Karpas-422 (cell line): ENCODE results near the gene RELN. TPM values are rescaled to one million over a fixed set of nuclear protein-coding genes. Genes with fewer than 3 reads are reported as not detected.

ENCODE experiments used
- DNase-seq: peaks from one replicate; pipeline ENCODE4 v3.0.0-alpha.2; 2015
- H2AFZ ChIP-seq: fragments of 200-600 bp; sonication (generic); 2 replicates; pipeline ENCODE4 v1.6.1; 2014; ENCODE audit warnings: antibody characterized with exemption, low read length, mixed read lengths
- H3K27ac ChIP-seq: fragments of 200-600 bp; sonication (generic); 2 replicates; pipeline ENCODE4 v1.5.1; 2014; ENCODE audit warnings: mild to moderate bottlenecking, low read length, moderate library complexity
- H3K27me3 ChIP-seq: fragments of 200-600 bp; sonication (generic); 2 replicates; pipeline ENCODE4 v1.6.1; 2014; ENCODE audit warnings: low read length, mixed read lengths
- H3K36me3 ChIP-seq: fragments of 200-600 bp; sonication (generic); 2 replicates; pipeline ENCODE4 v1.6.1; 2014; ENCODE audit warnings: low read length, mixed read lengths; ENCODE audit not compliant: insufficient read depth
- H3K4me1 ChIP-seq: fragments of 200-600 bp; sonication (generic); 2 replicates; pipeline ENCODE4 v1.6.1; 2014; ENCODE audit warnings: mild to moderate bottlenecking, low read length, mixed read lengths
- H3K4me2 ChIP-seq: fragments of 200-600 bp; sonication (generic); 2 replicates; pipeline ENCODE4 v1.6.1; 2014; ENCODE audit warnings: low read length, low read depth, mild to moderate bottlenecking; ENCODE audit not compliant: poor library complexity, severe bottlenecking
- H3K4me3 ChIP-seq: fragments of 200-600 bp; sonication (generic); 2 replicates; pipeline ENCODE4 v1.5.1; 2014; ENCODE audit warnings: mild to moderate bottlenecking, antibody characterized with exemption, low read length, mixed read lengths
- H3K79me2 ChIP-seq: fragments of 200-600 bp; sonication (generic); 2 replicates; pipeline ENCODE4 v1.6.1; 2014; ENCODE audit warnings: mild to moderate bottlenecking, low read length, mixed read lengths
- H3K9ac ChIP-seq: fragments of 200-600 bp; sonication (generic); 2 replicates; pipeline ENCODE4 v1.6.0; 2014; ENCODE audit warnings: low read length
- H3K9me2 ChIP-seq: fragments of 200-600 bp; sonication (generic), shearing (Covaris generic); replicated peaks from 2 replicates; pipeline ENCODE4 v1.6.0; 2014; ENCODE audit warnings: mild to moderate bottlenecking, low read length, moderate library complexity; ENCODE audit not compliant: insufficient read depth
- H3K9me3 ChIP-seq: fragments of 300-700, 200-600 bp; sonication (generic); 2 replicates; pipeline ENCODE4 v1.6.1; 2014; ENCODE audit warnings: low read length, mixed read lengths
- H4K20me1 ChIP-seq: fragments of 200-600 bp; sonication (generic); 2 replicates; pipeline ENCODE4 v1.6.1; 2014; ENCODE audit warnings: mild to moderate bottlenecking, antibody characterized with exemption, low read length, low read depth; ENCODE audit not compliant: insufficient read depth
- small RNA-seq: library from RNA; depleted of rRNA; stranded (forward); fragments of <200 nt; gene quantifications from one replicate; pipeline ENCODE3, GENCODE V24; 2014
- total RNA-seq: library from RNA; depleted of rRNA; stranded (reverse); fragments of >200 nt; shearing (Covaris generic); gene quantifications from 2 replicates; pipeline ENCODE4 v1.2.3, GENCODE V29; 2014; ENCODE audit warnings: low replicate concordance; rRNA removed

The RELN gene
- total RNA-seq, 1 experiment from 2014 or later, result not detected

DNA sequence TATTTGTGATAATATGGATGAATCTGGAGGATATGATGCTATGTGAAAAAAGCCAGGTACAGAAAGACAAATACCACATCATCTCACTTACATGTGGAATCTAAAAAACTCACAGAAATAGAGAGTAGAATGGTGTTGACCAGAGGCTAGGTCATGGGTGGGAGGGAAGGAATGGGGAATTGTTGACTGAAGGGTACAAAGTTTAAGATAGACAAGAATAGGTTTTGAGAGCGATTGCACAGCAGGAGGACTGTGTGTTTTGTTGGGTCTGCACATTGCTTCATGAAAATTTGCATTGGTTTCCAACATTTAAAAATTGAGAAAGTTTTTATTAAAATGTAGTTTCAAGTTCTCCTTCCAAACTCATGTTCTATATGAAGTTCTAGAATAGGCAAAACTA, 551.8 kb downstream of the RELN start:
- no peaks in the 10 kb centered on the region for H3K36me3 ChIP-seq
- H4K20me1 ChIP-seq, result no peaks in the 10 kb centered on the region
- no peaks in the 10 kb centered on the region for H3K4me1 ChIP-seq
- no peak overlapping the region for H3K27ac ChIP-seq
- H3K9ac ChIP-seq, result no peak overlapping the region
- H3K4me2 ChIP-seq, result no peak overlapping the region
- H3K27me3 ChIP-seq, result 0 out of 2 replicates have a peak, but pooled peaks cover 5% of the 10 kb centered on the region
- no peak overlapping the region for H3K4me3 ChIP-seq
- no peak overlapping the region for H2AFZ ChIP-seq
- no peaks in the 10 kb centered on the region for H3K9me3 ChIP-seq
- H3K79me2 ChIP-seq, result no peaks in the 10 kb centered on the region
- no peaks in the 10 kb centered on the region for H3K9me2 ChIP-seq
- DNase-seq, result no peak

DNA sequence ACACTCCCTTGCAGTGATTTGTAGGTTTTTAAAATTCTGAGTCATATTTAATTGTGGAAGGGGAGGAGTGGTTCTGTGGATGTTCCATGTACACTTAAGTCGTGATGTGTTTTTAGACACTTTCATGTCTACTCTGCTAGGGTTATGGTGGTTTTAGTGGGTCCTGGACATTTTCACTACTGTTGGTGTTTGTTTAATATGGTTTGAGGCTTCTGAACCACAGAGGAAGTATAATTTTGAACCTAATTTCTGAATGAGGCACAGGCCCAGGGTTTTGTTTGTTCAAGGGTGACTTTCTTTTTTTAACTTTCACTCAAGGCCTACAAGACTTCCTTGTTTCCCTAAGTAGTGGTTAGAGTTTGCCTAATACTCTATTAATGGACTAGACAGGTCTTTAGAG, 556.7 kb downstream of the RELN start:
- H2AFZ ChIP-seq, result no peak overlapping the region
- H3K9me2 ChIP-seq, result no peaks in the 10 kb centered on the region
- no peaks in the 10 kb centered on the region for H3K36me3 ChIP-seq
- H3K4me1 ChIP-seq, result no peaks in the 10 kb centered on the region
- H3K9me3 ChIP-seq, result no peaks in the 10 kb centered on the region
- DNase-seq, result no peak
- H3K9ac ChIP-seq, result no peak overlapping the region
- no peak overlapping the region for H3K4me3 ChIP-seq
- H3K79me2 ChIP-seq, result no peaks in the 10 kb centered on the region
- 0 out of 2 replicates have a peak, but pooled peaks cover 2% of the 10 kb centered on the region for H3K27me3 ChIP-seq
- no peak overlapping the region for H3K4me2 ChIP-seq
- no peak overlapping the region for H3K27ac ChIP-seq
- no peaks in the 10 kb centered on the region for H4K20me1 ChIP-seq

DNA sequence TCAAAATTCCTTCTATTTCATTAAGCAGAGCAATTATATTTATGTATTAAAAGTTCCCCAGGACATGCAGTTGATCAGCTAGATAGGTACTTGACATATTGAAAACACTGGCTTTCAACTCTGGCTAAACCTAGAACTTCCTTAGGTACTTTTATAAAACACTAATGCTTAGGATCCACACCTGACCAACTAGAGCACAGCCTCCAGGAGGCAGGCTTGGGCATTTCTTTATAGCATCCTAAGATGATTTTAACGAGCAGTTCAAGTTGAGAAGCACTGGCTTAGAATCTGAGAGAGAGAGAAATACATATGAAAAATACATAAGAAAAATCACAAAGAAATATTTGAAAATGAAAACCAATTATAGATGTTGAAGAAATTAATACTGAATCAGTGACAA, 564.3 kb downstream of the RELN start:
- H3K4me1 ChIP-seq, result no peaks in the 10 kb centered on the region
- H3K9ac ChIP-seq, result no peak overlapping the region
- no peaks in the 10 kb centered on the region for H3K27me3 ChIP-seq
- H3K4me3 ChIP-seq, result no peak overlapping the region
- H3K9me3 ChIP-seq, result no peaks in the 10 kb centered on the region
- no peaks in the 10 kb centered on the region for H3K9me2 ChIP-seq
- no peaks in the 10 kb centered on the region for H4K20me1 ChIP-seq
- DNase-seq, result no peak
- no peaks in the 10 kb centered on the region for H3K79me2 ChIP-seq
- no peaks in the 10 kb centered on the region for H3K36me3 ChIP-seq
- H3K27ac ChIP-seq, result no peak overlapping the region
- H3K4me2 ChIP-seq, result no peak overlapping the region
- no peak overlapping the region for H2AFZ ChIP-seq

DNA sequence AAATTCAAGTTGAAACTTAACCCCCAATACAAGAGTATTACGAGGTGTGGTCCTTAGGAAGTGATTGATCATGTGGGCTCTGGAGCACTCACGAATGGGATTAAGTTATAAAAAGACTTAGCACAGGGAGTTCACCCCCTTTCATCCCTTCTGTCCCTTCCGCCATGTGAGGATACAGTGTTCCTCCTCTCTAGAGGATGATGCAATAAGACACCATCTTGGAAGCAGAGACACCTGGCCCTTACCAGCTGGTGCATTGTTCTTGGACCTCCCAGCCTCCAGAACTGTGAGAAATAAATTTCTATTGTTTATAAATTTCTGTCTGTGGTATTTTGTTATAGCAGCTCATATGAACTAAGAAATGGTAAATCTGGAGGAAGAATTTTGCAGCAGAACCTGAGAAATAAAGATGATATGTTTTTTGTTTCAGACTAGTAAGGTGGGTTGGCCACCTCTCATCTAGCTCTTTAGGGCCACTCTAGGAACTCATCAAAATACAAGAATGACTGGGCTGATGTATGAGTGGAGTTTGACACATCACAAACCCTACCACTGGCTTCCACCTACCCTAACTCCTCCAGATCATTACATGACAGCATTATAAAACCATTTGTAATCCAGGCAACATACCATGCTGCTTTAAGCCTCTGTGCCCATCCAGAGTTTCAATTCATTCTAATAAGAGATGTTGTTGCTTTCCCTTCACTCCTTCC, 565.8 kb downstream of the RELN start:
- H2AFZ ChIP-seq, result no peak overlapping the region

More for the DNA sequence above, 565.8 kb downstream of the RELN start:
- Histone ChIP-seq H4K20me1 (no peaks in the 10 kb centered on the region), H3K4me2 (no peak overlapping the region), H3K9ac (no peak overlapping the region), H3K27ac (no peak overlapping the region), H3K4me3 (no peak overlapping the region), H3K27me3 (no peaks in the 10 kb centered on the region), H3K9me2 (no peaks in the 10 kb centered on the region), H3K4me1 (no peaks in the 10 kb centered on the region), H3K79me2 (no peaks in the 10 kb centered on the region), H3K36me3 (no peaks in the 10 kb centered on the region), H3K9me3 (no peaks in the 10 kb centered on the region)
- DNase-seq, result no peak

Small RNAs within 50 kb of the gene (small RNA-seq; reads per million reads assigned to genes)
- gene RF00019, result not detected

Other genes with a start within 250 kb of the RELN start
- 21.9 and 50.8 TPM in 2 replicates for gene ORC5, start 218.4 kb upstream of the RELN start, total RNA-seq